HepG2 (cell line): ENCODE data around the gene DNMT3B.
"Not testable (repeated sequence)": the region's sequence is repeated elsewhere in the genome, so short reads cannot be mapped to it uniquely, and the experiment has no call there.

ENCODE experiments used
- HNF1B ChIP-seq: sonication (generic); formaldehyde crosslinking; IDR thresholded peaks from 2 replicates; pipeline ENCODE4 v1.5.1; 2020; ENCODE audit warnings: mild to moderate bottlenecking, moderate library complexity, missing genetic modification reagents
- TF ChIP-seq, protein P1 (sequence below): conservative IDR thresholded peaks from 2 replicates; pipeline ENCODE4 v1.6.1; 2018; ENCODE audit warnings: missing genetic modification reagents

DNA sequence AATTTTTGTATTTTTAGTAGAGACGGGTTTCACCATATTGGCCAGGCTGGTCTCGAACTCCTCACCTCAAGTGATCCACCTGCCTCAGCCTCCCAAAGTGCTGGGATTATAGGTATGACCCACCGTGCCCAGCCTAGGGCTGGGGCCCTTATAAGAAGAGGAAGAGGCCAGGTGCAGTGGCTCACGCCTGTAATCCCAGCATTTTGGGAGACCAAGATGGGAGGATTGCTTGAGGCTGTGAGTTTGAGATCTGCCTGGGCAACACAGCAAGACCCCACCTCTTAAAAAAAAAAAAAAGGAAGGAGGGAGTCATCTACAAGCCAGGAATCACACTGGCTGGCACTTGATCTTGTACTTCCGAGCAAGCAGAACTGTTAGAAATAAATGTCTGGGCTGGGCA is 32.9 kb upstream of the DNMT3B start:
- TF ChIP-seq HNF1B (CRISPR knock-in tag) = not testable (repeated sequence)
- TF ChIP-seq, protein P1, sequence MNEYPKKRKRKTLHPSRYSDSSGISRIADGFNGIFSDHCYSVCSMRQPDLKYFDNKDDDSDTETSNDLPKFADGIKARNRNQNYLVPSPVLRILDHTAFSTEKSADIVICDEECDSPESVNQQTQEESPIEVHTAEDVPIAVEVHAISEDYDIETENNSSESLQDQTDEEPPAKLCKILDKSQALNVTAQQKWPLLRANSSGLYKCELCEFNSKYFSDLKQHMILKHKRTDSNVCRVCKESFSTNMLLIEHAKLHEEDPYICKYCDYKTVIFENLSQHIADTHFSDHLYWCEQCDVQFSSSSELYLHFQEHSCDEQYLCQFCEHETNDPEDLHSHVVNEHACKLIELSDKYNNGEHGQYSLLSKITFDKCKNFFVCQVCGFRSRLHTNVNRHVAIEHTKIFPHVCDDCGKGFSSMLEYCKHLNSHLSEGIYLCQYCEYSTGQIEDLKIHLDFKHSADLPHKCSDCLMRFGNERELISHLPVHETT (CRISPR knock-in tag) = not testable (repeated sequence)
